K562 (cell line): Measurements from ENCODE around the gene SPATA45.

Experiments used
- MXI1 ChIP-seq: IDR thresholded peaks from 2 replicates; pipeline ENCODE4 v1.6.1; 2011; ENCODE audit warnings: low read depth, mild to moderate bottlenecking, improper control_type of control experiment, low read length
- NFE2 ChIP-seq: IDR thresholded peaks from 2 replicates; pipeline ENCODE4 v1.6.1; 2014; ENCODE audit warnings: antibody characterized with exemption, low read depth
- NFYB ChIP-seq: IDR thresholded peaks from 2 replicates; pipeline ENCODE4 v1.6.1; 2011; ENCODE audit warnings: mild to moderate bottlenecking, moderate library complexity; ENCODE audit not compliant: insufficient read length; ENCODE audit errors: extremely low read depth
- RAD21 ChIP-seq, 2 experiments: fragments of 250-450 bp in 1 of 2; fragments of 450-650 bp in 1 of 2; sonication (Bioruptor Pico) in 1 of 2; formaldehyde crosslinking in 1 of 2; IDR thresholded peaks in 1 of 2; conservative IDR thresholded peaks in 1 of 2; 2 replicates each; pipeline versions ENCODE4 v1.4.0 to v1.8.0; 2020 to 2022; ENCODE audit warnings: mild to moderate bottlenecking in 2 of 2, moderate library complexity in 1 of 2
- TFE3 ChIP-seq: fragments of 450-650 bp; formaldehyde crosslinking; IDR thresholded peaks from 2 replicates; pipeline ENCODE4 v1.4.0; 2020; ENCODE audit warnings: mild to moderate bottlenecking, mixed read lengths
- TF ChIP-seq, protein P1 (sequence below), 3 experiments: IDR thresholded peaks in 2 of 3; conservative IDR thresholded peaks in 1 of 3; 2 replicates each; pipeline ENCODE4 v1.5.1; 2011 to 2012; ENCODE audit warnings: low read length in 3 of 3, mild to moderate bottlenecking in 3 of 3, control low read depth in 2 of 3, improper control_type of control experiment in 1 of 3, inconsistent platforms in 1 of 3, low read depth in 1 of 3, mixed read lengths in 1 of 3, moderate library complexity in 1 of 3; ENCODE audit not compliant: insufficient read depth in 2 of 3

DNA sequence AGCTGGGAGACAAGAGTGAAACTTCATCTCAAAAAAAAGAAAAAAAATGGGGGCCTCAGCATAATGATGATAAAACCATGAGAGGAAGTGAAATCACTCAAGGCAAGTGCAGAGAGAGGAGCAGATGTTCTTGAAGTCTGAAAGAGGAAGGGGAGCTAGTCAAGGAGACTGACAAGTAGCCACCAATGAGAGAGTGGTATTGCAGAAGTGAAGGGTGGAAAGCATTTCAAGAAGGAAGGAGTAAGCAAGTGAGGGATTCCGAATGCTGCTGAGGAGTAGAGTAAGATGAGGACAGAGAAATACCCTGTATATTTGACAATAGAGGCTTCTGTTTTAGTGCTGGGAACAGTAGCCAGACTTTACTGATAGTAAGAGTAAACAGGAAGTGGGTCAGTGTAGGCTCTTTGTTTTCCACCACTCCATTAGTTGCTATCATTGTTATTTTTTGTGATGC is 52.9 kb downstream of the SPATA45 start:
- TF ChIP-seq TFE3 (CRISPR knock-in tag) = no peak
- TF ChIP-seq, protein P1, sequence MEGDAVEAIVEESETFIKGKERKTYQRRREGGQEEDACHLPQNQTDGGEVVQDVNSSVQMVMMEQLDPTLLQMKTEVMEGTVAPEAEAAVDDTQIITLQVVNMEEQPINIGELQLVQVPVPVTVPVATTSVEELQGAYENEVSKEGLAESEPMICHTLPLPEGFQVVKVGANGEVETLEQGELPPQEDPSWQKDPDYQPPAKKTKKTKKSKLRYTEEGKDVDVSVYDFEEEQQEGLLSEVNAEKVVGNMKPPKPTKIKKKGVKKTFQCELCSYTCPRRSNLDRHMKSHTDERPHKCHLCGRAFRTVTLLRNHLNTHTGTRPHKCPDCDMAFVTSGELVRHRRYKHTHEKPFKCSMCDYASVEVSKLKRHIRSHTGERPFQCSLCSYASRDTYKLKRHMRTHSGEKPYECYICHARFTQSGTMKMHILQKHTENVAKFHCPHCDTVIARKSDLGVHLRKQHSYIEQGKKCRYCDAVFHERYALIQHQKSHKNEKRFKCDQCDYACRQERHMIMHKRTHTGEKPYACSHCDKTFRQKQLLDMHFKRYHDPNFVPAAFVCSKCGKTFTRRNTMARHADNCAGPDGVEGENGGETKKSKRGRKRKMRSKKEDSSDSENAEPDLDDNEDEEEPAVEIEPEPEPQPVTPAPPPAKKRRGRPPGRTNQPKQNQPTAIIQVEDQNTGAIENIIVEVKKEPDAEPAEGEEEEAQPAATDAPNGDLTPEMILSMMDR (IDR thresholded peaks at IDR 0.05 in 2 of 3, conservative IDR thresholded peaks at IDR 0.05 in 1 of 3; ENCODE audit: insufficient read depth in 2 of 3, low read depth in 1 of 3, low read length in 3 of 3) = no peak
- TF ChIP-seq MXI1 = no peak
- no peak for TF ChIP-seq RAD21 (CRISPR knock-in tag; conservative IDR thresholded peaks at IDR 0.05 in 1 of 2, IDR thresholded peaks at IDR 0.05 in 1 of 2)
- TF ChIP-seq NFYB = no peak
- TF ChIP-seq NFE2 = no peak
